ENCODE measurements around the gene NIPBL. TPM values are rescaled to one million over a fixed set of nuclear protein-coding genes. Genes with fewer than 3 reads are reported as not detected.
"Not testable (repeated sequence)": the region's sequence is repeated elsewhere in the genome, so short reads cannot be mapped to it uniquely, and the experiment has no call there.

NIPBL gene
- total RNA-seq, 1 donor from 2014 or later = 56.5 TPM

DNA sequence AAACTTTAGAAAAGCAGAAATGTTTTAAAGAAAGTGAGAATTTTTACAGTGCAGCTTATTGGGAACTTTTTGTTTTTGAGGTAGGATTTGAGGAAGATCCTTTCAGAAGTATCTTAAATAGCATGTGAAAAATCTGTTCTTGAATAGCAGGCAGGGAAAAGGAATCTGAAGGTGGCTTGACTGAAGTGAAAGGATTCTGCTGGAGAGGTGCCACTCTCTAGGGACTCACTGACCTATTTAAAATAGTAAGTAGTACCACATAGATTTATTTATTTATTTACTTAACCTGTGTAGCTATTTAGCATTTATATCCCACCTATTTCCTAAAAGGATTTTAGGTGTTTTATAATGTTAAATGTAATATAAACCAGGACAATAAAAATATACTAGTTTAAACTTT lies 69.1 kb downstream of the NIPBL start:
- DNase-seq (ENCODE audit: low read depth) = no peak

DNA sequence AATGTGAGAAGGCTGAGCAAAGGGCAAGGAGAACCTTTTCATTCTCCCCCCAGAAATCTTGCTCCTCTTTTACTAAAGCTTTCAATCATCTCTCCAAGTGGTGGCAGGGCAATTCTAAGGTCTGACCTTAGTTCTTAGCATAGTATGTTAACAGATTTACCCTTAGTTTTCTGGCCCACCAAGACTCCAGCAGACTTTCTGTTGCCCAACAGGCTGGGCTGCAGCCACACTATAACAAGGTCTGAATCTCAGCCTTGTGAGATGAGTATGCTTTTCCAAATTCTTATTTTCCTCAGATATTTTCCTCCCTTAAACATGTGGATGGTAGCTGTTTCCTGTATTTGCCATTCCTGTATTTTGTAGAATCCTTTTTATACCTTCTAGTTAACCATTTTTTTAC lies 69.5 kb downstream of the NIPBL start:
- no peak for DNase-seq (ENCODE audit: low read depth)

DNA sequence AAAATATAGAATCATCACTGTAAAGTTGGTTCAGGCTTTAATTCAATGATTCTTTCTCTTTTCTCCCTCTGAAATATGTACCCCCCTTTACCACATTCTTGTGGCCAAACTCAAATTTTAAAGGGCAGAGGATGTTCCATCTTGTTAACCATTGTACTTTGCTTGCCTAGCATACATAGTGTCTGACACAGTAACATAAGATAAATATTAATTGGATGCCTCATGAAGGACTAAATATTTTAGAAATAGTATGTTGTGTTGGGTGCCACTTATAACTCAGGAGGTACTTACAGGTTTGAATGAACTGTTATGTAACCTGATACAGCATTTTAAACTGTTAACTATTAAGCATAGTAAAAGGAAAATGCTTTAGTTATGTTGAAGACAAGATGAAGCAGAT lies 71.5 kb downstream of the NIPBL start:
- DNase-seq (ENCODE audit: low read depth) = peak; percentile 69

DNA sequence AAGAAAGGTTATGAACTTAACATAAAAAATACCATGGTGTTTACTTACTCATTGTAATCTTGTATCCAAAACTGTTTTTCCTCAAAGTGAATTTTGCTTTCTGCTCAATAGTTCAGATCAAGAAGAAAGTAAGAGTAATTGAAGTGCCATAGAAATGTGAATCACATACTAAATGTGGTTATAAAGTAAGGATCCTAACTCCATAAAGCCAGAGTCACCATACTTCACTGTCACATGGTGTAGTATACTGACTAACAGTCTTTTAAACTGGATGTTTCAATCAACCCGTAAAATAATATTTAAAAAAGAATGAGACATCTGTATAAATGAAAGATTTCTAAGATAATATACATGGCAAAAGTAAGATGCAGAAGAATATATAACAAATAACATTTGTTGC lies 72.1 kb downstream of the NIPBL start:
- no peak for DNase-seq (ENCODE audit: low read depth)

DNA sequence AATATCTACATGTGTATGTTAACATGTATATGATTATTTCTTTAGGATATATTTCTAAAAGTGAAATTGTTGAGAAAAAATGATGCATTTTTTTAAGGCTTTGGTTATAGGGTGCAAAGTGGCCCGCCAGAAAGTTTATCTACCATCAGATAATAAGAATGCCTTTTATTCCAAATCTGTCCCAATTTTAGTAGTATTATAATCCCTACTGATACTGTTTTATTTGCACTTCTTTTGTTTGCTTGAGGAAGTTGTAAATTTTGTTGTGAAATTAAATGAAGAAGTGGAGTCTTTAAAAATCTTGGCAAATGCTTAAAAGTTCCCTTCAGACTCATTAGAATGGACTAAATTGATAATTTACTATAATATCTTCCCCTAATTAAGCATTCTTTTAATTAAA lies 73.0 kb downstream of the NIPBL start:
- no peak for DNase-seq (ENCODE audit: low read depth)

DNA sequence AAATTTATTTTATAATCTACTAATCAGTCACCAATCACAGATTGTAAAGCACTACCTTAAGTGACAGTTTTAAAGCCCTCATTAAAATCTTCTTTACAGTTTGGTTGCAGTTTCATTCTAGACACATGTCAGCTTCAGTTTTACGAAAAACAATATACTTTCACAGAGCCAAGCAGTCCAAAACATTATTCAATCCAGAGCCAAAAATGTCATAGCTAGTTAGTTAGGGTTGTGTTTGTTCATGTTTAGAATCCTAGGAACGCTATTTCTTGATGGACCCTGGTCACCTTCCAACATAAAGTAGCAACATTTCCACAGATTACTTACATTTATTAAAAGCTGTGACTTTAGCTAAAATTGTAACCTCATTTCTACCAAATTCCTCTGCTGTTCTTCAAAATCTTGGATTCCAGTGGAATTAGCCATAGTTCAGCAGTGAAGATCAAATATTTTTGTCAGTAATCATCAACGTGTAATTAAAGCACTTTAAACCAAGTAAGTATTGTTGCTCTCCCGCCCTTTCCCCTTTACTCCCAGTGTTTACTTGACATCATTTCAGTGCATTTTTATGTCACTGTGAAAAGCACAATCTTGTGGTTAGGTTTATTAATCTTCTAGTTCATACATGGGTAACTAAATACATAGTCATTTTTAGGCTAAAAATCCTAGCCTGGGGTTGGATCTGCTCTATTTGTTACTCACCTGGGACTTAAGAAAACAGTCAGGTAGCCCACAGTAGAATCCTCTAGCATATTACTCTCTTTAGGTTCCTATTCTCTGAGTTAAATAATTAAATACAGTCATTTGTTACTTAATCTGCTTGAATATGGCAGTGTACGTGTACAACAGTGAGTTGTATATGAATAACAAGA lies 74.3 kb downstream of the NIPBL start:
- peak; percentile 75 for DNase-seq (ENCODE audit: low read depth)

DNA sequence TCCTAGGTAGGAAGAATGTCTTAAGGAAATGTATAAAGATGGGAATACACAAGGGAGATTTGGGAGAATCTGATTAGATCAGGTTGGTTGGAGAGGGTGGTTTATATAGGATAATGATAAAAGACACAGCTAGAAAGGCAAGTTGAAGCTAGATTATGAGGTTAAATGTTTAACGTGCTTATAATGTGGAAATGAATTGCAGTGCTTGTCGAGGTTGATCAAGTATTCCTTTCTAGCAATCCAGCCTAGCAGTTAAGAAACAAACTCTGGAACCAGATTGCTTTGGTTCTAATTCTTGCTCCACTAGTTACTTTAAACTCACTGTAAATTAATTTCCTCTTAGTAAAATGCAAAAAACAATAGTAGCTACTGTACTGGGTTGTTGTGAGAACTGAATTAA lies 76.5 kb downstream of the NIPBL start:
- DNase-seq (ENCODE audit: low read depth) = no peak

DNA sequence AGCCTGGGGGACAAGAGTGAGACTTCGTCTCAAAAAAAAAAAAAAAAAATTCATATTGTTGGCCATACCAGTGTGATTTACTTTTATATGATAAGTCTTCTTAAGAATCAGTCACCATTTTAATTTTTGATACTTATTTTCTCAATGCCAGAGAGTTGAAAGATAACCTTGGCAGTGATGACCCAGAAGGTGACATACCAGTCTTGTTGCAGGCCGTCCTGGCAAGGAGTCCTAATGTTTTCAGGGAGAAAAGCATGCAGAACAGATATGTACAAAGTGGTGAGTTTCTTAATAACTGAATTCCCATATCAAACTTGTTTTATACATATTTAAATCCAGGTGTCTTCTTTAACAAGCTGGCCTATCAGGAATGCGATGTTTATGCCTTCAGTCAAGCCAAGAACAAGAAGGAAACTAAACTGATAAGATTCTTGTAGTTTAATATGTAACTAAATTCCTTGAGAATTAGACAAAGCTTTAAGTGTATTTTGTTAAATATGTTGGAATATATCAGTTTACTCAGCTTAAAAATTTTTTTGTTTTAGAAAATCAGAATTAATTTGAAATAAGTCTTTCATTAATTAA lies 81.5 kb downstream of the NIPBL start:
- DNase-seq (ENCODE audit: low read depth) = no peak

DNA sequence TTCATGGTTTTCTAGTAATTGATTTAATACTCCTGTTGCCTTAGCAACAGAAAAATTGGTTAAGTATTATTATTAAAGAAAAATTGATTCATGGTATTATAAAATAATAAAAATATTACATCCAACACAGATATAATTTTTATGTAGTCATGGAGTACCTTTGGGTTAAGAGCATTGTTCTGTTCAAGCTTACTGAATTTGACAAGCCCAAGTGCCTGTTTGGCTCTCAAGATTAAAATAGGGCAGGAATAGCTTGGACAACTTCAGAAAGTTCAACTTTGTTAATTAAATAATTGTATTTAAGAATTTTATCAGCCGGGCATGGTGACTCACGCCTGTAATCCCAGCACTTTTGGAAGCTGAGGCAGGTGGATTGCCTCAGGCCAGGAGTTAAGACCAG lies 82.0 kb downstream of the NIPBL start:
- no peak for DNase-seq (ENCODE audit: low read depth)

DNA sequence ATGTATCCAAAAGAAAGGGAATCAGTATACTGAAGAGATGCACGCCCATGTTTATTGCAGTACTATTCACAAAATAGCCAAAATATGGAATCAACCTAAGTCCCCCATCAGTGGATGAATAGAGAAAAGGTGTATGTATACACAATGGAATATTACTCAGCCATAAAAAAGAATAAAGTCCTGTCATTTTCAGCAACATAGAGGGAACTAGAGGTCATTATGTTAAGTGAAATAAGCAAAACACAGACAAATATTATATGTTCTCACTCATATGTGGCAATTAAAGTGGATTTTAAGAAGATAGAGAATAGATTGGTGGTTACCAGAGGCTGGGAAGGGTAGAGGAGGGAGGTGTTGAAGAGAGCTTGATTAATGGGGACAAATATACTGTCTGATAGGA lies 88.6 kb downstream of the NIPBL start:
- DNase-seq (ENCODE audit: low read depth) = no peak

DNA sequence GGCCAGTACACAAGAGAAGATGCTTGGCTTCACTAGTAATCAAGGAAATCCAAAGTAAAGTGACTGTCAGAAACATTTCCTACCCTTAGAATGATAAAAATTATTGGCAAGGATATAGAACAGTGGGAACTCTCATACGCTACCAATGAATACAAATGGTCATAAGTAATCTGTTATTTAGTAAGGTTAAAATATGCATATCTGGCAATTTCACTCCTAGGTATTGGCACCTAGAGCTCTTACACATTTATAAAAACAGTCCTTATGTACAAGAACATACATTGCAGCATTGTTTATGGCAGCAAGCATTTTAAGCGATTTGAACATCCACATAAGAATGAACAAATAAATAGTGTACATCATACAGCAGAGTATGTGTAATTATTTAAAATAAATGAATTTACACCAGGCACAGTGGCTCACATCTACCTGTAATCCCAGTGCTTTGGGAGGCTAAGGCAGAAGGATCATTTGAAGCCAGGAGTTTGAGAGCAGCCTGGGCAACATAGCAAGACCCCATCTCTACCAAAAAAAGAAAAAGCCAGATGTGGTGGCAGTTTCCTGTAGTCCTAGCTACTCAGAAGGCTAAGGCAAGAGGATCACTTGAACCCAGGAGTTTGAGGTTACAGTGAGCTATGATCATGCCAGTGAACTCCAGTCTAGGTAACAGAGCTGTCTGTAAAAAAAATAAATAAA lies 93.3 kb downstream of the NIPBL start:
- no peak for DNase-seq (ENCODE audit: low read depth)

DNA sequence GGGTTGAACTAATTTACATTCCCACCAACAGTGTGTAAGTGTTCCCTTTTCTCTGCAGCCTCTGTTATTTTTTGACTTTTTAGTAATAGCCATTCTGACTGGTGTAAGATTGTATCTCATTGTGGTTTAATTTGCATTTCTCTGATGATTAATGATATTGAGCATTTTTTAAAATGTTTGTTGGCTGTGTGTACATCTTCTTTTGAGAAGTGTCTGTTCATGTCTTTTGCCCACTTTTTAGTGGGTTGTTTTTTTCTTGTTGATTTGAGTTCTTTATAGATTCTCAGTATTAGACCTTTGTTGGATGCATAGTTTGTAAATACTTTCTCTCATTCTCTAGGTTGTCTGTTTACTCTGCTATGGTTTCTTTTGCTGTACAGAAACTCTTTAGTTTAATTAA lies 101.6 kb downstream of the NIPBL start:
- no peak for DNase-seq (ENCODE audit: low read depth)

DNA sequence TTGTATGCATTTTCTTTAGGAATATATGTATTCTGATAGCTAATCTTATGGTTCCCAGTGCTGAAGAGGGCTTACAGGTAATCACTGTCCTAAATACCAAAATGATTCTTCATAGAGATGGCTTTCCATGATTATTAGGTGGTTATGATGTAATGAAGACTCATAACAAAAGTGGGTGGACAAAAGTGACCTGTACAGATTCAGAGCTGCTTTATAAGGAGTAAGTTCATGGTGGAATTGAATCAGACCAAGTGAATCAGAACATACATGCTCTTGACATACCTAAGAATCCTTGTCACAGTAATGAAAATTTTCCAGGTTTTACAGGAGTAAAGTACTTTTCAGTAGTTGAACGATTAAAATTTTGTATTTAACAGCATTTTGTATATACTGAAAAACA lies 105.6 kb downstream of the NIPBL start:
- DNase-seq (ENCODE audit: low read depth) = peak; percentile 28

DNA sequence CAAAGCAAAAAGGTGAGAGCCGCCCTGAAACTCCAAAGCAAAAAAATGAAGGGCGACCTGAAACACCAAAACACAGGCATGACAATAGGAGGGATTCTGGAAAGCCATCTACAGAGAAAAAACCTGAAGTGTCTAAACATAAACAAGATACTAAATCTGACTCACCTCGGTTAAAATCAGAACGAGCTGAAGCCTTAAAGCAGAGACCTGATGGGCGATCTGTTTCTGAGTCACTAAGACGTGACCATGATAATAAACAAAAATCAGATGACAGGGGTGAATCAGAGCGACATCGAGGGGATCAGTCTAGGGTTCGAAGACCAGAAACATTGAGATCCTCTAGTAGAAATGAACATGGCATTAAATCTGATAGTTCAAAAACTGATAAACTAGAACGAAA lies 108.8 kb downstream of the NIPBL start:
- DNase-seq (ENCODE audit: low read depth) = no peak

DNA sequence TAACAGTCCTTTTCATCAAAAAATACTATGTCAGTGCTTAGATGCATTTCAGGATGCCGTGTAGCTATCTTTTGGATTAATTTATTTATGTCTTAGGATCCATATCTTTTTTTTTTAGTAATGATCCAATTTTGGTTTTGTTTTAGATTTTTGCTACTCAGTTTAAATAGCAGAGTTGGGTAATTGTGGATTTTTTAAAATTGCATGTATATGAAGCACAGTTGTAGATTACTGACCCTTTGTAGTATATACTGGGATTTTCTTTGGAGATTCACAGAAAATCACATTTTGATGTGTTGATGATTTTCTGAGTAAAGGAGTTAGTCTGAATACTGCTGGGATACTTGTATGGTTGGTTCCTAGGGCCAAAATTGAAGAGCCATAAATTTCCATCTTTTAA lies 111.8 kb downstream of the NIPBL start:
- DNase-seq (ENCODE audit: low read depth) = no peak

DNA sequence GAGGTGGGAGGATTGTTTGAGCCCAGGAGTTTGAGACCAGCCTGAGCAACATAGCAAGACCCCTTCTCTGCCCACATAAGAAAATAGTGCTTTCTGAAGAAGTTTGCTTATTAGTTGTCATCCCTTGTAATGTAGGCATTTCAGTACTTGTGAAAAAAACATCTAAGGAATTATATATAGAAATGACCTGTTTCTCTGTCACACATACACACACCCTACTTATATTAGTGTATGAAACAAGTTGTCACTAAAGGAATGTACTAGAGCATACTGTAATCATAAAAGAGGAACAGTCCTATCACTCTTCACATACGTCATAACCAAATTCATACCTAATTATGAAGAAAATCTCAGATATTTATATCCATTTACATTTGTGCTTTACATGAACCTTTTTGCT lies 122.0 kb downstream of the NIPBL start:
- DNase-seq (ENCODE audit: low read depth) = no peak

DNA sequence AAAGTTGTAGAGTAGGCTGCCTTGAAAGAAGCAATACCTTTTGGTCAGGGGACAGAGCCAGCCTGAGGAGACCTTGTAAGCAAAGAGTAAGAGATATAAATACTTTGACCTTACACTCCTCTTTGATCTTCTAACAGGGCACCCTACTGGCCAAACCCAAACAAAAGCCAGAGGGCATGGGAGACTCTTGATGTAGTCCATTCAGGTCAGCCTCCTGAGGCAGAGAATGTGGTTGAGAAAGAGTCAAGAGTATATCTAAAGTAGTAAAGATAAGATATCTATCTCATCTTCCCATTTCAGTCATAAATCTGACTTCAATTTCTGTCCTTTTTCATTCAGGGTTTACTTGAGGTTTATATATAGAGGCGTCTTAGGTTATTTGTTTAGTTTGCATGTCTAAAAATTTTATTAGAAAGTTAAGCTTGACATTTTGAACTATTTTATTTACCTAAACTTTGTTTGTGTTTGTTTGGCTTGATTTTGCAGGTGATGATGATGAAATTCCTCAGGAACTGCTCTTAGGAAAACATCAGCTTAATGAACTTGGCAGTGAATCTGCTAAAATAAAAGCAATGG lies 125.7 kb downstream of the NIPBL start:
- DNase-seq (ENCODE audit: low read depth) = no peak

DNA sequence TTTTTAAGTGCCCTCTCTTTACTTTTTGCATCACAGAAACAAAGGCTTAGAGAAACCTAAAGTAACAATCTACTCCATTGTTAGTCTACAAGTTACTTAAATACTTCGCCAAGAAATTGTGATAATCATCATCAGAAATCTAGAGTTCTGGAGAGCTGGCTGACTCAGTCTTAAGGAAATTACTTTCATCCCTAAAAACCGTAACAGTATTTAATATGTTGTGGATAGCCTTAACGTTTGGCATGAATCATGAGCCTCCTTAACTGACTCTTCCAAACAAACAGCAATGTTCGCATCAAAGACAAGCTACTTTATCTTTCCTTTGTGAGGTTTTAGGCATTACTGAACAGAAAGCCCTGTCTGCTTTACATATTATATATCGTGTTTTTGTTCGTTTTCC lies 128.7 kb downstream of the NIPBL start:
- no peak for DNase-seq (ENCODE audit: low read depth)

DNA sequence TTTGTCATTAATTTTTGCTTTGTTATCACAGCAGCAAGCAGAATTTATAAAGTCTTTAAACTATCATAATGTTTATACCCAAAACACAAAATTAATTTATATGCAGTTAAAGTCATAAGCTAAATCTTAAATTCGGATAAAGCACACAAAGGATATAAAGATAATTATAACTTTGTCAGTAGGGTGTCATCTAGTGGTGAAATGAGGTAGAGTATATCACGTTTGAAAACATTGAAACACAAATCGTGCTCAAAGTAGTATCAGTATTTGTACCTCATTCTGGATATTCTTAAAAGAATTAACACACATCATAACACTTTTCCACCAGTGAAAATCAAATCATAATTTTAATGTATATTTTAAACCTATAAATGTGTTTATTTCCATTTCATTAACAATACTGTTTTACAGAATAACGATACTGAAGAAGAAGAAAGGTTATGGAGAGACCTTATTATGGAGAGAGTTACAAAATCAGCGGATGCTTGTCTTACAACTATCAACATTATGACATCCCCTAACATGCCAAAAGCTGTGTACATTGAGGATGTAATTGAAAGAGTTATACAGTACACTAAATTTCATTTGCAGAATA lies 129.5 kb downstream of the NIPBL start:
- peak; percentile 45 for DNase-seq (ENCODE audit: low read depth)

DNA sequence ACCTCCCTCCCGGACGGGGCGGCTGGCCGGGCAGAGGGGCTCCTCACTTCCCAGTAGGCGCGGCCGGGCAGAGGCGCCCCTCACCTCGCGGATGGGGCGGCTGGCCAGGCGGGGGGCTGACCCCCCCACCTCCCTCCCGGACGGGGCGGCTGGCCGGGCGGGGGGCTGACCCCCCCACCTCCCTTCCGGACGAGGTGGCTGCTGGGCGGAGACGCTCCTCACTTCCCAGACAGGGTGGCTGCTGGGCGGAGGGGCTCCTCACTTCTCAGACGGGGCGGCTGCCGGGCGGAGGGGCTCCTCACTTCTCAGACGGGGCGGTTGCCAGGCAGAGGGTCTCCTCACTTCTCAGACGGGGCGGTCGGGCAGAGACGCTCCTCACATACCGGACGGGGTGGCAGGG lies 136.6 kb downstream of the NIPBL start:
- not testable (repeated sequence) for DNase-seq (ENCODE audit: low read depth)

DNA sequence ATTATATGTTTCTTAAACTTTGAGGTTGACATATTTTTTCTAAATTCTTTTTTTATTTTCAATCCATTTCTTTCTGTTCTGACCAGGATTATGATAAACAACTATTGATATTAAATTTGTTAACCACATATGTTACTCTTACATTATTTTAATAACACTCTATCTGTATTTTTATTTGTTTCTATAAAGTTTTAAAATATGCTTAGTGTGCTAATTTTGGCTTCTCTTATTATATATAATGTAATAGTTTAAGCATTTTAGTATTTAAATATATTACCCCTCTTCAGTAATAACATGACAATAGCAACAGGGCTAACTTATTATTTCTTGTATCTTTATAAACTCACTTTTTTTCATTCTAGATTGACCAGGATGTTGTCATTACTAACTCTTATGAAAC lies 137.8 kb downstream of the NIPBL start:
- DNase-seq (ENCODE audit: low read depth) = no peak

Data from renal cortical epithelial cell (primary cell).